ENCODE data around the gene LBR.
"Not testable (repeated sequence)": the region's sequence is repeated elsewhere in the genome, so short reads cannot be mapped to it uniquely, and the experiment has no call there.

Gene LBR

DNA sequence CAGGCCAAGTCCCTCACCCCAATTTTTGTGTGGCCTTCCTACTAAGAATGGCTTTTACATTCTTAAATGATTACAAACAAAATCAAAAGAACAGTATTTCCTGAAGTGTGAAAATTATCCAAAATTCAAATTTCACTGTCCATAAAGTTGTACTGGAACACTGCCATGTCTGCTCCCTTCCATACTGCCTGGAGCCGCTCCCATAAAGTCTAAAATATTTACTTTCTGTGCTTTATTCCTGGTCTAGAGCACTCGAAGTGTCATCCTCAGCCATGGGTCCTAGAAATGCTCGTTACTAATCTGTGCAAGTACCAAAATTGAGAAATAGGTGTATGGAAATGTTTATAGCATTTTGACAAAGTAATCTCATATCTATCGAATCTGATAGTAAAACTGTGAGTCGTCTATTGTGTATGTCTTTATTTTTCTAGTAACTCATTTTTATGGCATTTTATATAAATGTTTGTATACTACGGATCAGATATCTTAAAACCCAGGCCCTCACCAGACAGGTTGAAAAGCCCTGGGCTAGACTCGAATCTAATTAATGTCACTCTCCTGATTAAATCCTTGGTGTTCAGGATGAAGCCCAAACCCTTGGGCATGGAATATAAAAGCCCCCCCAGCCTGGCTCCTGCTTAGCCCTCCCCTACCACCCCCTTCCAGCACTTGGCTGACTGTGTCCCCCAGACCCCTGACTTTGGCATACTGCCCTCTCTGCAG is 4.9 kb downstream of the LBR start:
- no peak for DNase-seq (ENCODE audit: low spot score)

DNA sequence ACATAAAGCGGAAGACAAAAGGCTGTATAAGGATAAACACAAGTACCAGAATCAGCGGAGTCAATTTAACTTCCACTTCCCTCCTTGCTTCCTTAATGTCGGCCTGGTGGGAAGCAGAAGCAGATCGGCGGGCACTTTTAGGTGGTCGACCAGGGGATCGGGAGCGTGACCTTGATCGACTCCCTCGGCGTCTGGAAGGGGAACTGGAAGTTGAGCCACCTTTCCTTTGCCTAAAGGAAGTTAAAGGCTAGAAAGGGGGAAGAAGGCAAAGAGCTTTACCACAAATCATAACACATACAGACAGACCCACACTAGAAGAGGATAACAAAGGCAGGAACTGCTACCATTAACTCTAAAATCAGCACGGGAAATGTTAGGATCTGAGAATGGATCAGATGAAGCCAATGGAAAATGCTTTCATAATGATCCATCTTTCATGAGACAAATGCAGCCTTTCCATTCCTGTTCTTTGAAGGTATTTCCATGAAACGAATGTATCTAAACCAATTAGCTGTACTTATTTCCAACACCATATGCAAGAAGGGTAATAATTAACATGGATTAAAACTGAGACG is 5.7 kb downstream of the LBR start:
- DNase-seq (ENCODE audit: low spot score): no peak

DNA sequence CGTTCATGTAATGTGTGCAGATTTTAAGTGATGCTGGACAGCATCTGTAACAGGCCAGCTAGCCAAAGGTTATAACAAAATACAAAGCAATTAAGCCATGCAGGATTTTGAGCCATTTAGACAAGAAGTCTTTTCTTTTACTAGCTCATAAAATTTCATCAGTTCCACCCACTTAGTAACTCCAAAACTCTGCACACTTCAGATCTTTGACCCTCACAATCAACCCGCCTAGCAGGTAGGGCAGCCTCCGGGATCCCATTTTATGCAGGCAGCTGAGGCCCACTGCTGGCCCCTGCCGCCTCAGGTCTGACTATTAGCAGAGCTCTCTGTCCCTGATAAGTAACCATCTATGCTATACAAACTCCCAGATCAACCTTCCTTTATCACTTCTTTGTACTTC is 9.2 kb downstream of the LBR start:
- no peak for DNase-seq (ENCODE audit: low spot score)

DNA sequence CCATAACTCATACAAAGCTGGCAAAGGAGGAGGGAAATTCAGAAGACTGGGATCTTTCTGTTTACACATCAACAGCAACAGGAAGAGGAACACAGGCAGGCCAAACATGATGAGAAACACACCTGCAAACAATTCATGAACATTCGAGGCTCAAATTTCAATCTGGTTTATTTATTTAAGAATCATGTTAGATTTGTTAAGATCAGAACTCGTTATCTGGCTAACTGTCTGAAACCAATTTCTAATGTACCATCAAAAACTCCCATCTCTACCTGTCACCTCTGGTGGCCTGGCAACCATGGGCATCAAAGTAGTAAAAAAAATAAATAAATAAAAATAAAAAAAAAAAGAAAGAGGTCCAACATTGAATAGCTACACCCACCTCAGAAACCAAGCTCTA is 9.8 kb downstream of the LBR start:
- no peak for DNase-seq (ENCODE audit: low spot score)

DNA sequence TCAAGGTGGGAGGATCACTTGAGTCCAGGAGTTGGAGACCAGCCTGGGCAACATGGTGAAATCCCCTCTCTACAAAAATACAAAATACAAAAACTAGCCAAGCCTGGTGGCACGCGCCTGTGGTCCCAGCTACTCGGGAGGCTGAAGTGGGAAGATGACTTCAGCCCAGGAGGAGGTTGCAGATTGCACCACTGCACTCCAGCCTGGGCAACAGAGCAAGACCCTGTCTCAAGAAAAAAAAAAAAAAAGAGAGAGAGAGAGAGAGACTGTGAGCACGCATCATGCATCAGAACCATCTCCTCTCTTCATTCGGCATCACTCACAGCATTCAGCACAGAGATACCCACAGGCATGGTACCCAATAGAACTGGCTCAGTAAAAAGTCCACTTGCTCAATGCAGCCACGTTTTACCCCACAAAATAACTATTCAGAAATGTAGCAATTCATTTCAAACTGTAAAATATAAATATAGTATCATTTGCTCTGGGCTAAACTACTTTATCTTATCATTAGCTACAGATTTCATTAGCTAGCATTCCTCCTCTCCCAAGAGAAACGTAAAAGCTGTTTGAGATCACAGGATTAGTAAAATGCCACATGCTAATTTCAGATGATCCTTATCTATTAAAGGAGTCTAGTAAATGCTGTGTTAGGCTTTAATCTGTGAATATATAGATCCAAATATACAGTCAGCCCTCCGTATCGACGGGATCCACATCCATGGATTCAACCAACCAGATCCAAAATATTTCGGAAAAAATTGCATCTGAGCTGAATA is 11.7 kb downstream of the LBR start:
- no peak for DNase-seq (ENCODE audit: low spot score)

DNA sequence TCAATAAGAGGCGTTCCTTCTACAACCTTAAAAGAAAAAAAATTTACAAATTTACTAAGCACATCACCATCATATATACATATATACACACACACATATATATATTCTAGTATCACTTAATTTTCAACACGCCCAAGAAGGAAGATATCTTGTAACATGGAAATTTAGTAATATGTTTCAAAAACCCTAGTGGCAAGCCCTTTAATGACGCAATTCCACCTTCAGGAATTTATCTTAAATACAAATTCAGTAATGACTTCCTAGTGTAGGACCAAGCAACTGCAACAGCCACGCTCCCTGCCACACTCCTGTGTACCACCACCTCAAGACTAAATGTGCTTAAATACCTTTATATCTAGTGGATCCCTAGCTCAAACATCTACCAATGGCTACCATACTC is 12.5 kb downstream of the LBR start:
- no peak for DNase-seq (ENCODE audit: low spot score)

DNA sequence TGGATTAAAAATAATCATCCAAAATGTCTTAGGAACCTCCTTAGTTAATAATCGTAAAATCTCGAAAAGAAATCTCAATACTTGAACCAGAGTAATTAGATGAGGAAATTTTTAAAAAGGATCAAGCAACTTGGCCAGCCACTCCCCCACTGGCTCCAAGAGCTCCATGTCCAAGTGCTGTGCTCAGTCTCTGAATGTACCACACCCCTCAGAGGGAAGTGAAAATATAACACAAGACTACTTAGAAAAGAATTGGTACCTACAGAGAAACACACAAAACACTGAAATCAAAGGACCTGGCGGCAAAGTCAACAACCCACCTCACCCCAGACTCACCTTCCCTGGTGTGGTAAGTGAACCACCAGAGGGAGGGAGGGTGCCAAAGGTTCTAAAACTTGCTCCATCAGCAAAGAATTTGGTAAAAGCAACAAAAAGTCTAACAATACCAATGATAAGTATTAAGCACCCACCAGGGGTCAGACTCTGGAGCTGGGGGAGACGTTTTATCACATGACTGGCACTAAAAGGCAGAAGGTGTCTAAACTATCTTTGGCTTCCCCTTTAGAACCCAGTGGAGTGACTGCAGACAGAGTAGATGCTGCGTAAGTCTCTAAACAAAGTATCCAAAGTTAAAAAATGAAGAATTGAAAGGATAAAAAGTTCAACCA is 14.0 kb downstream of the LBR start:
- DNase-seq (ENCODE audit: low spot score): no peak

DNA sequence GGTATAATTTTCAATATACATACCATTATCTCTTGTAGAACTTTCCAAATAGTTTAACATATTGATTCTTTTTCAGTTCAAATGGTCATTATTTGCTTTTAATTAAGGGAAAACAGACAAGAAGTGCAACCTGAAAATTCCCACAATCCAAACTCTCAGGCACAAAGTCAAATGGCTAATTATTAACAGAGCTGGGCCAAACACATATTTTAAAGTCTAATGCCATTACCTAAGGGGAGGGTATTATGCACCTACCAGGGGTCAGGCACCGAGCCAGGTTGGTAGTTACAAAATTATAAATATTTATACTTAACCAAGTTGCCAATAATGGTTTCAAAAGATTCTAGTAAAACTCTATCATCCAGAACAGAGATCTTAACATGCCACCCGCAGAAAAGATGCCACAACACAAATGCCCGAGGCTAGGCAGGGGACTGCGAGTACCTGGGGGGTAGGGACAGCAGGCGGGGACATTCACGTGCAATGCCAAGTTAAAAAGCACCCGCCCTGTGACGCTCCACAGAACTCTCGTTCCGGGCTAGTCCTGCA is 15.0 kb downstream of the LBR start:
- no peak for DNase-seq (ENCODE audit: low spot score)

DNA sequence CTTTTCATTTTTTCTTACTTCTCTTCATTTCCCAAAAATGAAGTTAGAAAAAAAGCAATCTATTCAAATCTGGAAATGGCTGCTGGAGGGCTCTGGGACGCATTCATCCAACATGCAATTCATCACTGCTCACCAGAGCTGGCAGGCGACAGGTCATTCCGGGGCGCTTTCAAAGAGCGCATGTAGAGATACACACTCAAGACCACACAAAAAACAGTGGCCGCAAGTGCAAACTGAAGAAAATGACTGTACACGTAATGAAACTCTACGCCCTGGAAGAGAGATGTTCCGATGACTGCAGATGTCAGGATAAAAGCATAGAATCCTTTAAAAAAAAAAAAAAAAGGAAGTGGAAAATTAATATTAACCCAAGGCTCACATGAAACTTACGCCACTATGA is 15.5 kb downstream of the LBR start:
- DNase-seq (ENCODE audit: low spot score): no peak

DNA sequence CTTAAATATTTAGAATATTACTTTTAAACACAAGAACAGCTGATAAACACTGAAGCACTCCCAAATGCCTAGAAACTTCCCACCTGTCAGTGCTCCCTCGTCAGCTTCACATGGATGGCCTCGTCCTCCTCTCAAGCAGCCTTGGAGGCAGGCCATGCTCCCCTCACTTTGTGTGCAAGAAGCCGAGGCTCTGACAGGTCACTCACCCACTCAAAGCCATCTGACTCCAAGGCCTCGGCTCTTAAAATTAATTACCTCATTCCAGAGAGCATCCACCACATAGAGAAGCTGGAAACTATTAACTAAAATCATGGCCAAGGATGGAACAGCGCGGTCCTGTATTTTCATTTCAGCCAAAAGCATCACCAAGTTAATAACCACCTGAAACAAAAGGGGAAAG is 17.8 kb downstream of the LBR start:
- DNase-seq (ENCODE audit: low spot score): no peak

DNA sequence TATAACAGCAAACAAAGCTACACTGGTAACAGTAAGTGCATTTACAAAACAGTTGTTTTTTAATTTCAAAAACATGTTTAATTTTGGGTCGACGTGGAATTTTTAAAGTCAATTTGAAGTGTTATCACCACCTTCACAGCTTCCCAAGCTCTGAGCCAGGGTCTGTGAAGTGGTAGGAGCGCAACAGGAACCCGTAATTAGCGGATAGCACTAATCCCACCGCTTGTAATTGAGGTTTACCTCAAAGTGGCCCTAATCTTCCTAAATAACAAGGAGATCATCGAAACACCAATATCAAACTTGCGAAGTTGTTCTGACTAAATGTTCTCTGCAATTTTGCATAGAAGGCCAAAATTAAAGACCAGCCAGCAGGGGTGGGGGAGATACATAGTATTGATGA is 18.8 kb downstream of the LBR start:
- DNase-seq (ENCODE audit: low spot score): no peak

DNA sequence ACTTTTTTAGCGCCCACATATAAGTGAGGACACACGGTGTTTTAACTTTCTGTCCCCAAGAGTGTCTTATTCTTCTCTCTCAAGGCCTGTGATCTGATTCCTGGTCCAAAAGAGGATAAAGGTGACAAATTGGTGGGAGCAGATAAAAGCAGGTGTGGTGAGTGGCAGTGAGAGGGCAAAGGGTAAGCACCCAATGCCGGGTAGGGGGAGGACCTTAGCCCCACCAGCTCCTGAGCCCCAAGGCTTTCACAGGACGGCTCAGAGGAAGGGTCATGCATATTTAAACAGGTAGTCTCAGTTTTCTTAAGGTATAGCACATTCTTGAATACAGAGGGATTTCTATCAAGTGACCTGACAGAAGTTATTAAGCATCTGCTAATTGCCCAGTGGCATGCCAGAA is 19.6 kb downstream of the LBR start:
- no peak for DNase-seq (ENCODE audit: low spot score)

DNA sequence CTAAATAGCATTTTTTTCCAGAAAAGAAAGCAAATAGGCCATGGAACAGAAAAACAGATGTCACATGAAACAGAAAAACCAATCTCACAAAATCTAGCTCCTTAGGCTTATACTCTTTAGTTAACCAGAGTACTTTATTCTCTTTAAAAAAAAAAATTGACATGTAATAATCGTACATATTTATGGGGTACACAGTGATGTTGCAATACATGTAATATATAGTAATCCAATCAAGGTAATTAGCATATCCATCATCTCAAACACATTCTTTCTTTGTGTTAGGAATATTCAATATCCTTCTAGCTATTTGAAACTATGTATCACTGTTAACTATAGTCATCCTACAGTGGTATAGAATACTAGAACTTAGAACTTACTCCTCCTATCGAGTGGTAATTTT is 20.1 kb downstream of the LBR start:
- DNase-seq (ENCODE audit: low spot score): no peak

DNA sequence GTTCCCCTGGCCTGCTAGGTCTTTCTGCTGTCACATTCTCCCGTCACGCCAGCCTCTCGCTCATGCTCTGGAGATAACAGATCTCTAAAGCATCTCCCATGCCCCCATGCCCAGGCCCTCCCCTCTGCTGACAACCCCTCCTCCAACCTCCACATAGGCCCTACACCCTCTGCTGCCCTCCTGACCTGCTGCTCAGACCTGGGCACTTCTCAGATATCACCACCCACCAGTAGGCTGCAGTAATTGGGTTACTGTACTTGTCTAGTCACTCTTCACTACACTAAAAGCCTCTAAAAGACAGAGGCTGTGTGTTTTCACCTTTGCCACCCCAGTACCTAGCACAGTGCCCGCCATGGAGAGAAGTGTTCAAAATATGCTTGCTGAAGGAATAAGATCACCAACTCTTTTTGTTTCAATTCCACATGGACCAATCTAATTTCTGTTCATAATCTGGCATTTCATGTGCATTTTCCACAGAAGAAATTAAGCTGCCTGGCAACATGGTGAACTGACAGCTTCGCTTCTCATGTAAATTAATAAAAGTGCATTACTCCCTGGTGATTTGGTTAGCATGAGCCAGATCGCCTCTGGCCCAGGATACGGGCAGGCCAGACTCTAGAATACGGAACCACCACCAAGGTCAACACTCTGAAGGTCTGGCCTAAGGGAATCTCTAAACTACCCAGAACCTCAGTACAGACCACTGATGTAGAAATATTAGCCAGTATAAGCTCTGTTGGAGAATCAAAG is 20.7 kb downstream of the LBR start:
- DNase-seq (ENCODE audit: low spot score): no peak

DNA sequence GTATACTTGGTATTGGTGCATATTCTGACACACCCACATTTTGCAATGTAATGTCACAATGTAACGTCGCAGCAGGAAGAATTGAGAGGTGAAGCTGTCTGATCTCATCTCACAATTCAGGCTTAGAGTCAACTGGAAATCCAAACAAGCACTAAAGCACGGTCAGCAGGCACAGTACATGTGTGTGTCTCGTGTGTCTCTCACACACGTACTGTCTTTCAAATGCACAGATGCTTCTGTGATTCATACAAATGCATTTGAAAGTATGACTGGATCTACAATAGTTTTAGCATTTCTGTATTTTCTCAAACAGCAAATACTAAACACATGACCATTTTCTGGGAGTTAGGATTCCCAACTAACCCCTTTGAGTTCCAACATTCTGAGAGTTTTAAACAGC is 26.9 kb downstream of the LBR start:
- DNase-seq (ENCODE audit: low spot score): no peak

DNA sequence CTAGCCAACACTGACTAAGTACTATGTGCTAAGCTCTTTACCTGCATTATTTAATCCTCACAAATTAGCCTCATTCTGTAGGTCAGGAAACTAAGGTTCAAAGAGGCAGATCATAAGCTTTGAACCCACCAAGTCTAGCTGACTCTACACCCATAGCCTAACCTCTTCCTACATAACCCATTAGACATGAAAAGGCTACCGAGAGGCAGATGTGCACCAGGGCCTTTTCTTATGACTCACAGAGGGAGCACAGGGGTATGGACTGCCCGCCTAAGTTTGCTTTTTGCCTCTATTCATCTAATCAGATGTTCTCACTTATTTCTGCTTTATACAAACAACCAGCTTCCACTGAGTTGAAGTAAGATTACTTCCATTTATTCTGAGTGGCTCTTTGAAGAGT is 31.5 kb downstream of the LBR start:
- DNase-seq (ENCODE audit: low spot score): no peak

DNA sequence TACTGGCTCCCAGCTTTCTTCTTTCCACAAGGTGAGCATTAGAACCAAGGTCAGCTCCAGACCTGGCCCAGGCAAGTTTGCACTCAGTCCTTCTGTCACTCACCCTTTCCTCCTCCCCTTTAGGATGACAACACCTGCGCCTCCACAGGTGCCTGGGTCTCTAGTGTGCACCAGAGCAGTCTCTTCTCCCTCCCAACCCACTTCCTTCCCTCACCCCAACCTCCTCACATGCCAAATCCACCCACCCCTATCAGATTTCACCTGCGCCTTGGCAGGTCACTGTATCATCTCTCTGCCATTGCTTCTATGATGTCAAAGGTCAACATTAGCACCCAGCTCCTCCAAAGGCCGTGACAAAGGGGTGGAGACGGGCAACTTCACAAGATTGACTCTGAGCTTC is 38.0 kb downstream of the LBR start:
- no peak for DNase-seq (ENCODE audit: low spot score)

DNA sequence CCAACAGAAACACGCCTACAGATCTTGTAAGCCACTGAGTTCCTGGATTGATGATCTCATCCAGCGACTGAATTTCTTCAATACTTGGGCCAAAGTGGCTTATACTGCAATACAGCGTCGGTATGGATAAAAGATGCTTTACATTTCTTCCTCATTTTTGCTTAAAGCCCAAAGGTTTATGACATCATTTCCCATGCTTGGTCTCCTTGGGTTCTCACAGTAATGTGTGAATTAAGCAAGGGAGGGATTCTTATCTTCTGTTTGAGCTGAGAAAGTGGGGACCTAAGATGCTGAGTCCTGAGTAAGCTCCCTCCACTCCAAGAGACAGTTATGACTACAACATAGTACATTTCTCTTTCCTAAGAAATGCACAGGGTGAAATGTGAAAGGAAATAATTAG is 39.5 kb downstream of the LBR start:
- no peak for DNase-seq (ENCODE audit: low spot score)

DNA sequence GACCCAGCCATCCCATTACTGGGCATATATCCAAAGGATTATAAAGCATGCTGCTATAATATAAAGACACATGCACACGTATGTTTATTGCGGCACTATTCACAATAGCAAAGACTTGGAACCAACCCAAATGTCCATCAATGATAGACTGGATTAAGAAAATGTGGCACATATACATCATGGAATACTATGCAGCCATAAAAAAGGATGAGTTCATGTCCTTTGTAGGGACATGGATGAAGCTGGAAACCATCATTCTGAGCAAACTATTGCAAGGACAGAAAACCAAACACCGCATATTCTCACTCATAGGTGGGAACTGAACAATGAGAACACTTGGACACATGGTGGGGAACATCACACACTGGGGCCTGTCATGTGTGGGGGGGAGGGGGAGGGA is 41.0 kb downstream of the LBR start:
- DNase-seq (ENCODE audit: low spot score): not testable (repeated sequence)

DNA sequence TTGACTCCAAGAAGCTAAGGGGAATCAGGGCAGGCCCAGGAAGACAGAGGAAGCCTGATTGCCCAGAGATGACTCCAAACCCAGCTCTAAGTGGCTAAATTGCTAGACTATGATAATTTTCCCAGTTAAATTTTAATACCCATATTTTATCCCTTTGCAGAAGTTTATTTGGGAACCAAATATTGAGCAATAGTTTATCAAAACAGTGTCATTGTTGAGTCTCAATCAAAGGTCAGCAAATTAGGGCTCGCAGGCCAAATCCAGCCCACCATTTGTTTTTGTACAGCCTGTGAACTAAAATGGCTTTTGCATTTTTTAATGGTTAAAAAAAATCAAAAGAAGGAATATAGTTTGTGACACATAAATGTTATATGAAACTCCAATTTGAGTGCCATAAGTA is 47.1 kb downstream of the LBR start:
- DNase-seq (ENCODE audit: low spot score): no peak

DNA sequence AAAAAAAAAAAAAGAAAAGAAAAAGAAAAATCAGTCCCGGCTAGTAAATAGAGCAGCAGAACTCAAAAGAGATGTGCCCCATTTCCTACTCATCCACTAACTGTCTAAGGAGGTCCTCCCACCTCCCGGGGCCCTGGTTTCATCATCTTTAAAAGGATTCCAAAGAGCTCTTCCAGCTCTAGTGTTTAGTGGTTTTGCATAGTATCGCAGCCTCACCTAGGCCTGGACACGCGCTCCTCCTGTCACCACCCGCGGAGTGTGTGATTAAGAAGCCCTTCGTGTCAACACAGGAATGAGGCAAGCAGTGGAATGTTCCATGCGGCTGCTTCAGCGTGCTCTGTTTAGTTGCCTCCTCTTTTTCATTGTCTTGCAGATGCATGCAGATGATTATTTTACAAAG is 49.0 kb downstream of the LBR start:
- DNase-seq (ENCODE audit: low spot score): no peak

DNA sequence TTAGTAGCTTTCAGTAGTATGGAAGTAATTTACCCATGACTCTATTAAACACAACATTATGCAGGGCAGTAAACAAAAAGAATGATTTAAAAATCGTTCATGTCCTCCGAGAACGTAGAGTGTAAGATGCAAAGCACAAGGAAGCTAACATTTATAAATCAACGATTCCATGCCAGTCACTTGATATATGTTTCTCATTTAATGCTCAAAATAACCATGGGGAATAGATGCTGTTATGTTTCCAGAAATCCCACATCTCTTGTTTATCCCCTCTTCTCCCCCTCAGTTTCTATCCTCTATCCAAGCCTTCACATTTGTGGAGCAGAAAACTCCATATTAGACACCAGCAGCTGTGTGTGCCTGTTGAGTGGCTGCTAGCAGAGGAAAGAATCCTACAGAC is 52.8 kb downstream of the LBR start:
- no peak for DNase-seq (ENCODE audit: low spot score)
